ENCODE data around the gene AIMP1. TPM values are rescaled to one million over a fixed set of nuclear protein-coding genes. Genes with fewer than 3 reads are reported as not detected.

Gene AIMP1
- total and polyA plus RNA-seq, 8 donors: 12.1 to 26.4 (median 19.9) TPM

GRCh38 chr4:106291678-106292077 is 24.7 kb upstream of the AIMP1 start:
- FAIRE-seq (no peak), ATAC-seq (no peak), DNase-seq (no peak)
- Histone ChIP-seq H3K36me3 (peaks cover 0 to 8% (median 0%) of the 10 kb centered on the region in 3 donors), H3K27ac (no peak overlapping the region), H3K4me3 (no peak overlapping the region), H3K9me3 (no peaks in the 10 kb centered on the region), H3K4me1 (no peaks in the 10 kb centered on the region), H3K27me3 (no peaks in the 10 kb centered on the region)
- no peak for TF ChIP-seq CTCF (IDR thresholded peaks at IDR 0.05)
- WGBS, 2 donors: 96 to 97% methylated on average over 5 of the region's 5 CpGs
- intact Hi-C loops (cut with DNase I): no loop called here

- H3K4me1 ChIP-seq: no peaks in the 10 kb centered on the region
- intact Hi-C loops (cut with DNase I): no loop called here
- H3K36me3 ChIP-seq: peaks cover 0 to 8% (median 0%) of the 10 kb centered on the region in 3 donors
- no peak overlapping the region for H3K27ac ChIP-seq
- FAIRE-seq: no peak
- no peak for DNase-seq
- no peak overlapping the region for H3K4me3 ChIP-seq
- no peak for TF ChIP-seq CTCF (IDR thresholded peaks at IDR 0.05)
- no peaks in the 10 kb centered on the region for H3K27me3 ChIP-seq
- WGBS, 2 donors: 98 to 100% methylated on average over 10 of the region's 10 CpGs
- ATAC-seq: no peak
- no peaks in the 10 kb centered on the region for H3K9me3 ChIP-seq
Observed at GRCh38 chr4:106294062-106294461, 22.3 kb upstream of the AIMP1 start.

- Histone ChIP-seq H3K4me3 (no peak overlapping the region), H3K36me3 (peaks cover 0 to 8% (median 0%) of the 10 kb centered on the region in 3 donors), H3K4me1 (no peaks in the 10 kb centered on the region), H3K9me3 (no peaks in the 10 kb centered on the region), H3K27me3 (no peaks in the 10 kb centered on the region), H3K27ac (no peak overlapping the region)
- no peak for ATAC-seq
- intact Hi-C loops (cut with DNase I): no loop called here
- DNase-seq: no peak
- TF ChIP-seq CTCF (IDR thresholded peaks at IDR 0.05): no peak
- no peak for FAIRE-seq
Observed at GRCh38 chr4:106297245-106298035, 18.9 kb upstream of the AIMP1 start.

GRCh38 chr4:106299977-106300376 is 16.4 kb upstream of the AIMP1 start:
- DNase-seq: no peak
- intact Hi-C loops (cut with DNase I): no loop called here
- no peak overlapping the region for H3K27ac ChIP-seq
- no peak overlapping the region for H3K4me3 ChIP-seq
- H3K27me3 ChIP-seq: no peaks in the 10 kb centered on the region
- no peak for TF ChIP-seq CTCF (IDR thresholded peaks at IDR 0.05)
- ATAC-seq: no peak
- H3K36me3 ChIP-seq: no peaks in the 10 kb centered on the region
- no peaks in the 10 kb centered on the region for H3K4me1 ChIP-seq
- FAIRE-seq: no peak
- no peaks in the 10 kb centered on the region for H3K9me3 ChIP-seq
- 77 to 80% methylated on average over 4 of the region's 4 CpGs for WGBS, 2 donors

- Histone ChIP-seq H3K9me3 (no peaks in the 10 kb centered on the region), H3K36me3 (no peaks in the 10 kb centered on the region), H3K4me1 (no peaks in the 10 kb centered on the region), H3K27ac (no peak overlapping the region), H3K4me3 (no peak overlapping the region), H3K27me3 (no peaks in the 10 kb centered on the region)
- no peak for FAIRE-seq
- no peak for ATAC-seq
- no peak for TF ChIP-seq CTCF (IDR thresholded peaks at IDR 0.05)
- 70 to 81% methylated on average over 2 of the region's 2 CpGs for WGBS, 2 donors
- no peak for DNase-seq
- intact Hi-C loops (cut with DNase I): no loop called here
Observed at GRCh38 chr4:106301393-106302061, 14.8 kb upstream of the AIMP1 start.

All from pancreas (tissue), 10 donors.